Esophagus muscularis mucosa (tissue), 3 donors: ENCODE results near the gene CD302.

Experiments used
- POLR2A ChIP-seq: fragments of 450-650 bp; IDR thresholded peaks from one replicate; pipeline ENCODE4 v1.6.1; 2017; ENCODE audit warnings: antibody characterized with exemption, moderate library complexity, mild to moderate bottlenecking, low read depth
- POLR2AphosphoS5 ChIP-seq, 2 donors: sonication (generic); formaldehyde crosslinking; IDR thresholded peaks; one replicate each; pipeline ENCODE4 v1.6.1; 2017; ENCODE audit warnings: antibody characterized with exemption in 2 of 2
- TF ChIP-seq, protein P1 (sequence below), 3 experiments: fragments of 200-600 bp in 2 of 3; fragments of 450-650 bp in 1 of 3; sonication (generic) in 2 of 3; IDR thresholded peaks; one replicate each; pipeline ENCODE4 v1.5.1; 2017 to 2019; ENCODE audit warnings: antibody characterized with exemption in 3 of 3, mild to moderate bottlenecking in 2 of 3, moderate library complexity in 1 of 3

DNA sequence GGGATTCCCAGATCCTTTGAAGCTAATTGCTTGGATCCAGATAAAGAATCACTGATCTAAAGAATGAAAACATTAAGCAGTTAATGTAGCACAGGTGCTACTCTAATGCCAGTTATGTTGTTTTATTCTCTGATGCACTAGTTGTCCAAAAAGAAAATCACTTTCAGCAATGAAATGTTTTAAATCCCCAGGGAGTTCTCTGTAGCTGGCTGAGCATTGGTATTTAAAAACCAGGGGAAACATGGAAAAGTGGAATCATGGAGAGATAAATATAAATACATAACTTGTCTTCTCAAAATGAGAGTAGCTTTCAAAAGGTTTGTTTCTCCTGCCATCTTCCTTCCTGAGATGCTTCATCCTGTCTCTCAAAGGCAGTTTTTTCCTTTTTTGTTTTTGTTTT is 37.7 kb downstream of the CD302 start:
- TF ChIP-seq, protein P1, sequence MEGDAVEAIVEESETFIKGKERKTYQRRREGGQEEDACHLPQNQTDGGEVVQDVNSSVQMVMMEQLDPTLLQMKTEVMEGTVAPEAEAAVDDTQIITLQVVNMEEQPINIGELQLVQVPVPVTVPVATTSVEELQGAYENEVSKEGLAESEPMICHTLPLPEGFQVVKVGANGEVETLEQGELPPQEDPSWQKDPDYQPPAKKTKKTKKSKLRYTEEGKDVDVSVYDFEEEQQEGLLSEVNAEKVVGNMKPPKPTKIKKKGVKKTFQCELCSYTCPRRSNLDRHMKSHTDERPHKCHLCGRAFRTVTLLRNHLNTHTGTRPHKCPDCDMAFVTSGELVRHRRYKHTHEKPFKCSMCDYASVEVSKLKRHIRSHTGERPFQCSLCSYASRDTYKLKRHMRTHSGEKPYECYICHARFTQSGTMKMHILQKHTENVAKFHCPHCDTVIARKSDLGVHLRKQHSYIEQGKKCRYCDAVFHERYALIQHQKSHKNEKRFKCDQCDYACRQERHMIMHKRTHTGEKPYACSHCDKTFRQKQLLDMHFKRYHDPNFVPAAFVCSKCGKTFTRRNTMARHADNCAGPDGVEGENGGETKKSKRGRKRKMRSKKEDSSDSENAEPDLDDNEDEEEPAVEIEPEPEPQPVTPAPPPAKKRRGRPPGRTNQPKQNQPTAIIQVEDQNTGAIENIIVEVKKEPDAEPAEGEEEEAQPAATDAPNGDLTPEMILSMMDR (IDR thresholded peaks at IDR 0.05), result no peak
- TF ChIP-seq POLR2A (no peak), POLR2AphosphoS5 (IDR thresholded peaks at IDR 0.05) (no peak)
